ENCODE data around the gene HUNK.

GRCh38 chr21:31892686-31893085 is 19.9 kb downstream of the HUNK start:
- TF ChIP-seq, protein P1, sequence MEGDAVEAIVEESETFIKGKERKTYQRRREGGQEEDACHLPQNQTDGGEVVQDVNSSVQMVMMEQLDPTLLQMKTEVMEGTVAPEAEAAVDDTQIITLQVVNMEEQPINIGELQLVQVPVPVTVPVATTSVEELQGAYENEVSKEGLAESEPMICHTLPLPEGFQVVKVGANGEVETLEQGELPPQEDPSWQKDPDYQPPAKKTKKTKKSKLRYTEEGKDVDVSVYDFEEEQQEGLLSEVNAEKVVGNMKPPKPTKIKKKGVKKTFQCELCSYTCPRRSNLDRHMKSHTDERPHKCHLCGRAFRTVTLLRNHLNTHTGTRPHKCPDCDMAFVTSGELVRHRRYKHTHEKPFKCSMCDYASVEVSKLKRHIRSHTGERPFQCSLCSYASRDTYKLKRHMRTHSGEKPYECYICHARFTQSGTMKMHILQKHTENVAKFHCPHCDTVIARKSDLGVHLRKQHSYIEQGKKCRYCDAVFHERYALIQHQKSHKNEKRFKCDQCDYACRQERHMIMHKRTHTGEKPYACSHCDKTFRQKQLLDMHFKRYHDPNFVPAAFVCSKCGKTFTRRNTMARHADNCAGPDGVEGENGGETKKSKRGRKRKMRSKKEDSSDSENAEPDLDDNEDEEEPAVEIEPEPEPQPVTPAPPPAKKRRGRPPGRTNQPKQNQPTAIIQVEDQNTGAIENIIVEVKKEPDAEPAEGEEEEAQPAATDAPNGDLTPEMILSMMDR (IDR thresholded peaks at IDR 0.05; ENCODE audit: control extremely low read depth in 1 of 3, insufficient read depth in 1 of 3, low read depth in 1 of 3, low read length in 3 of 3), result no peak
- TF ChIP-seq EZH2 (IDR thresholded peaks at IDR 0.05; ENCODE audit: low read depth, low read length, severe bottlenecking) (no peak), TAF1 (IDR thresholded peaks at IDR 0.05; ENCODE audit: low read depth, low read length) (no peak), CBX8 (IDR thresholded peaks at IDR 0.05; ENCODE audit: borderline replicate concordance, low read depth, low read length) (no peak)
